HCT116 (cell line): ENCODE data around the gene CERK.

Experiments used
- CEBPB ChIP-seq: IDR thresholded peaks from 2 replicates; pipeline ENCODE4 v1.6.1; 2012; ENCODE audit warnings: low read depth
- JUND ChIP-seq: IDR thresholded peaks from 2 replicates; pipeline ENCODE4 v1.6.1; 2012
- TF ChIP-seq, protein P1 (sequence below), 3 experiments: fragments of 200-600 bp in 1 of 3; sonication (generic) in 1 of 3; IDR thresholded peaks in 2 of 3; conservative IDR thresholded peaks in 1 of 3; 2 replicates each; pipeline ENCODE4 v1.5.1; 2012 to 2017; ENCODE audit warnings: low read depth in 2 of 3, low read length in 2 of 3, antibody characterized with exemption in 1 of 3, borderline replicate concordance in 1 of 3, control low read depth in 1 of 3, mild to moderate bottlenecking in 1 of 3, mixed read lengths in 1 of 3, mixed run types in 1 of 3, moderate library complexity in 1 of 3; ENCODE audit not compliant: insufficient read depth in 1 of 3

- TF ChIP-seq, protein P1, sequence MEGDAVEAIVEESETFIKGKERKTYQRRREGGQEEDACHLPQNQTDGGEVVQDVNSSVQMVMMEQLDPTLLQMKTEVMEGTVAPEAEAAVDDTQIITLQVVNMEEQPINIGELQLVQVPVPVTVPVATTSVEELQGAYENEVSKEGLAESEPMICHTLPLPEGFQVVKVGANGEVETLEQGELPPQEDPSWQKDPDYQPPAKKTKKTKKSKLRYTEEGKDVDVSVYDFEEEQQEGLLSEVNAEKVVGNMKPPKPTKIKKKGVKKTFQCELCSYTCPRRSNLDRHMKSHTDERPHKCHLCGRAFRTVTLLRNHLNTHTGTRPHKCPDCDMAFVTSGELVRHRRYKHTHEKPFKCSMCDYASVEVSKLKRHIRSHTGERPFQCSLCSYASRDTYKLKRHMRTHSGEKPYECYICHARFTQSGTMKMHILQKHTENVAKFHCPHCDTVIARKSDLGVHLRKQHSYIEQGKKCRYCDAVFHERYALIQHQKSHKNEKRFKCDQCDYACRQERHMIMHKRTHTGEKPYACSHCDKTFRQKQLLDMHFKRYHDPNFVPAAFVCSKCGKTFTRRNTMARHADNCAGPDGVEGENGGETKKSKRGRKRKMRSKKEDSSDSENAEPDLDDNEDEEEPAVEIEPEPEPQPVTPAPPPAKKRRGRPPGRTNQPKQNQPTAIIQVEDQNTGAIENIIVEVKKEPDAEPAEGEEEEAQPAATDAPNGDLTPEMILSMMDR (IDR thresholded peaks at IDR 0.05 in 2 of 3, conservative IDR thresholded peaks at IDR 0.05 in 1 of 3; ENCODE audit: borderline replicate concordance in 1 of 3, insufficient read depth in 1 of 3, low read depth in 2 of 3, low read length in 2 of 3), result no peak
- no peak for TF ChIP-seq JUND
- no peak for TF ChIP-seq CEBPB
These were observed 9.6 kb upstream of the CERK start for GRCh38 chr22:46747646-46748045.
